Hematopoietic multipotent progenitor cell treated with erythropoietin and hydrocortisone succinate and interleukin-3 and kit ligand, for 15 days (in vitro differentiated cells): ENCODE data around the gene TTC21B.

Source experiments
- DNase-seq: peaks from one replicate; pipeline ENCODE4 v3.0.0-alpha.2; 2015; ENCODE audit warnings: low spot score

Gene TTC21B

DNA sequence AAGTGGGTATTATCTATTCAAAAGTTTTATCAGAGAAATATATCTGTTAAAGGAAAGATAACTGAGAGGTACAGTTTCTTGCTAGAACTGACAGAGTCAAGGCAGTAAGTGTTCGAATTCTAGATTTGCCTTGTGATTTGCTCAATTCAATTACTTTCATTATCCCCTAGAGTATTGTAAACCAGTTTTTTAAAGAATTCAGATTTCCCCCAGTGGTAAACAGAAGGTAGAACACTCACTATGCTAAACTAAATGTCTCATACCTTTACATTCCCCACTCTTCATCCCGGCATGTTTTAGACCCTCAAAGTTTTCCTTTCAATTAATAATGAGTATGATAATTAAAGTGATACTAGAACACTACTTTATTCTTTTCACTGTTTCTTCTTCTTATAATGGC is 28.6 kb downstream of the TTC21B start:
- no peak for DNase-seq

DNA sequence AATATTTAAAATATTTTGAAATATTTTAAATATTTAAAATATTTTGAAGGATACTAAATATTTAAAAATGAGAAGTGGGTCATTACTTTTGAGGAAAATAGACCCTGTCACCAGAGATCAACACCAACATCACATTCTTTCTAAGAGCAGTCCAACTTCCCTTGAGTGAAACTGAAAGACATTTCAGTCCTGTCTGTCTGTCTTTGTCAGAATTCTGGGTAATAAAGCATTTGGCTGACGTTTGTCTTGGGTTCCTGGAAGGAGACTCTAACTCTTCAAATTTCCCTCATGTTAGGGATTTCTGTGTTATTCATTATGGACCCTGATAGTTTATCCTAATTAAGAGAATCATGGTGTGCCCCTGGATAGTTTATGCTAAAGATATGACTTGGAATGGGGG is 32.8 kb downstream of the TTC21B start:
- DNase-seq, result no peak

DNA sequence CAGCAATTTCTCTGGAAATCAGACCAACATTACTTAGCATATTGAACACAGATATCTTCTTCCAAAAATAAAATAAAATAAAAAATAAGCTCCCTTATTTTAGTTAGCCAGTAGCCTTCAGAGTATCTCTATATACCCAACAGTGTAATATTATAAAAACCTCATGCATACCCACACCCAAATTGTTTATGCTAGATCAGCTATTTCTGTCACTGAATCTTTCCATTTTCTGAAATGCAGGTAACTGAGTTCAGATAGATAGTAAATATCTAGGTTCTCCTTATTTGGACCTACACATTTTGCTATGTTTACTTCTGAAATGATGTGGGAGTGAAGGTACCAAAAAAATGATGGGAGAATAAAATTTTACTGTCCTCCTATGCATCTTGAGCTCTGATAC is 39.9 kb downstream of the TTC21B start:
- DNase-seq, result no peak

DNA sequence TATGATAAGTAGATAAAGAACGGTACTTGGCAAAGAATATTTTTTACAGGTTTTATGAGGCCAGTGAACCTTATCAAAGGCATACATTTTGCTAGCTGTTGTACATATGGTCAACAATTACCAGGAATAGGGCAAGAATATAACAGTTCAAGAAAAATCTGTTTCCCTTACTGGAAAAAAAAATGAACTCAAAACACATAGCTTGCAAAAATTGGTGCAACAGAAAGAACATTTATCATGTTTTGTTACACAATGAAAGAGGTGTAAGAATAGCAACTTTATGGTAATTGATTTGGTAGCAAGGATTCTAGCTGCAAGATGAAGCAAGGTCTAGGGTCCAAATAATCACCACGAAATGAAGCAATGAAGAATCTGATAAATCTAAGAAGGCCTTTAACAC is 41.6 kb downstream of the TTC21B start:
- DNase-seq, result no peak

DNA sequence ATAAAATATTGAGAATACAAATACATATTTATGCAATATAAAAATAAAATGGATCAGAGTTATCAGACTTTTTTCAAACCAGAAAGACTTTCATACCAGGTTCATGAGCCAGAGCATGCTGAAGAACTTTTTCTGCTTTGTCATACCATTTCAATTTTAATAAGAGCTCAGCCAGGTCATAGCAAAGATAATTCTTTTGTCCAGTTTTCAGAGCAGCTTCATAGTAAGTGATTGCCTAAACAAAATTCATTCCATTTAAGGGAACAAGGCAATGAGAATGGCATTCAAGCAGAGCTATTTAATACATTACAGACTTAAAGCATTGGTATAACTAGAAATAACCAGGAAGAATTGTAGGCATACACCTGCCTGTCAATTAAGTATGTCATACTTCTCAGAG is 42.3 kb downstream of the TTC21B start:
- DNase-seq, result no peak

DNA sequence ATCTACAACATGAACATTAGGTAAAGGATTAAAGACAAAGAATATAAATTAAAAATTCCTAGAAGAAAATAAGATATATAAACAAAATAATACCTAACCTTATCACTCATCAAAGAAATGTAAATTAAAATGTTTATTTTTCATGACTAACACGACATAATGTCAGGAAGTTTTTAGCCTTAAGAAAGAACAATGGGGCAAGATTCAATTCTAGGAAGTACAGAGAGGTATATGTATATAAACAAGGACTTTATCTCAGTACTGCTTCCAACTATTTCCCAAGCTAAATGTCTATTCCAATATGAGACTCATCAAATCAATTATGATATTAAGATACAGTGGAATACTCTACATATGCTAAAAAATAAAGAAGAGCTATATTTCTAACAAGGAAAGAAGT is 44.1 kb downstream of the TTC21B start:
- no peak for DNase-seq

DNA sequence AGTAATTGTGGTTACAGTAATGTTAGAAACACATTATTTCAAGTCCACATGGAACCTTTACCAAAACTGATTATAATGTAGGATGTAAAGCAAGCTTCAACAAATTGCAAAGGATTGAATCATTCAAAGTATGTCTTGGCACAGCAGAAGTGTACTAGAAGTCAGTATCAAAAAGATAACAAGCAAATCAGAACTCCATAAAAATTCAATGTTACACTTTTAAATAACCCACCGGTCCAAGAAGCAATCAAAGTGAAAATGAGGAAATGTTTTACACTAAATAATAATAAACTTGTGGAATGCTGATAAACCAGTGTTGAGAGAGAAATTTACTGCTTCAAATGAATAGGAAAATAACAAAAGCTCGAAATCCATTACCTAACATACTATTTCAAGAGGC is 47.7 kb downstream of the TTC21B start:
- no peak for DNase-seq

DNA sequence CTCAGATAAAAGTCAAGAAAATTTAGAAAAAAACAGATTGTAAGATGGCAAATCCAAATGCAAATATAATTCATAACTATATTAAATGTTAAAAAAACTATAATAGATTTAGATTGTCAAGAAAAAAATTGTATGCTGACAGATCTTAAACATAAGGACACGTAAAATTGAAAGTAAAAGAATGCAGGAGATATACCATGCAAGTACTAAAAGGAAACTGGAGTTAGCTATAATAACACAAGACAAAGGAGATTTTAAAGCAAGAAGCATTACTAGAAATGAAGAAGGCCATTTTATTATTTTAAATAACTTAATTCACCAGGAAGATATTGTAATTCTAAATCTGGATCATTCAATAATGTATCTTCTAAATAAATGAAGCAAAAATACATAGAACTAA is 48.3 kb downstream of the TTC21B start:
- DNase-seq, result no peak

DNA sequence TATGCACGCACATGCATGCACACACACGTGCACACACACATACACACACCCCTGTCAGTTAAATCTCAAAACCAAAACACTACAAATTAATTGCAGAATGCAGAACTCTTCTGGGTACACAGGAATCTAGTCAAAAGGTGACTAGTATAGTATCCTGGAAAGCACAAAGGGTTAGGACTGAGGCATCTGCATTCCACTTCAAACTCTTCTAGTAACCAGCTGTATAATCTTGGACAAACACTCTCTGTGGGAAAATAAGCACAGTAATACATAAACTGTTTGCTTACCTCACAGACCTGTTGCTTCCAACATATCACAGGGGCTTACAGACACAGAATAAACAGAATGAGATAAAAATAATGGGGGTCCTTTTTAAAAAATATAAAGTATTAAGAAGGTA is 49.1 kb downstream of the TTC21B start:
- no peak for DNase-seq

DNA sequence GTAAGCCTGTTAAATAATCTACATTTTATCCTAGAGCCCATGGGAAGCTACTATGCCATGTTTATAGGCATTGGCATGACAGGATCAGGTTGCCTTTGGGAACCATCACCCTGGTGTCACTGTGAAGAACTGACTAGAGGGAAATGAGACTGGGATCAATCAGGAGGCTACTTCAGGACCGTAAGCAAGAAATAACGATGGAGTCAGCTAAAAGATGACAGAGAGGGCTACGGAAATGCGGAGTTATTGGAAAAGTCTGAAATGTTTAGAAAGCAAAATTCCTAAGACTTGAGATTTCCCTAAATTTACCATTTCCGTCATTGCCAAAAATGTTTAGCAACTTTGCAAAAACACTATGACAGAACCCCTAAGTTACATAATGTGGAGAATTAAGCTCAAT is 50.2 kb downstream of the TTC21B start:
- DNase-seq, result no peak

DNA sequence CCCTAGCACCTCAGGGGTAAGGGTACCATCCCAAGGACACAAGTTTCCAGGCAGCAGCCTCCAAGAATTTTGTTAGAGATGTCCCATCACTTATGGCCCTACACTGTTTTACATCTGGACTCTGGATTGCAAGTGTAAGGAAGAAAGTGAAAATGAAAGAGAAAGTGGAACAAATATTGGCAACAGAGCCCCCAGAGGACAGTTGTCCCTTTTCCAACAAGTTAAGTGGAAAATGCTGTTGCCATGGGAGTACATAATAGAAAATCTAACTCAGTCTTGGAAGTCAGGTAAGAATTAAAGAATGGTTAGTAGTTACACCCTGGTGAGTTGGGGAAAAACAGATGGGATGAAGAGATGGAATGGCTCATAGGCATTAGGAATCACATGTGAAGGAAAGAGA is 50.6 kb downstream of the TTC21B start:
- peak; percentile 24 for DNase-seq

DNA sequence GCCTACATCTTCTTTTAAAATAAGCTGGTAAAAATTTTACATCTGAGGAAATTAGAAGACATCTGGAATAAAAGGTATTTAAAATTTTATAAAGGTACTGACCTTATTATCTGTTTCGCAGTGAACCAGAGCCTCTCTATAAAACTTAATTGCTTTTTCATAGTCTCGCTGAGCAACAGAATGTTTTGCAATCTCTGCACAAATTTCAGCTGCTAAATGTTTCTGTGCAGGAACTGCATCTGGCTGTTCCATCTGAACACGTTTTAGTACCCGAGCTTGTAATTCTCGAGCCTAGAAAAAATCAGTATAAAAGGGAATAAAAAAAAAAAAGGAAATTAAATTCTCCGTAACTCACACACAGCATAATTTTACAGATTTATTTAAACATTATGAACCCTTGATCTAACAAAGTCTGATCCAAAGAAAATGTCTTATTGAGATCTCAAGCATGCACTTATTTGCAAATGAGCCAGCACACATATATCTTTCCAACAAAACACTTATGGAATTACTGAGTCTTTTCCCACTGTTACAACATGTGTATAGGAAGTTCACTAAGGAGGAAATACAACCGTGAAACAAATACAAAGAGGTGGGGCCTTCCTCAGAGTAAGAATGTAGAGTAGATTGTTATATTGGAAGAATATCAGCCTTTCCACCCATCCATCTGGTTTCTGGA is 51.8 kb downstream of the TTC21B start:
- DNase-seq, result no peak

DNA sequence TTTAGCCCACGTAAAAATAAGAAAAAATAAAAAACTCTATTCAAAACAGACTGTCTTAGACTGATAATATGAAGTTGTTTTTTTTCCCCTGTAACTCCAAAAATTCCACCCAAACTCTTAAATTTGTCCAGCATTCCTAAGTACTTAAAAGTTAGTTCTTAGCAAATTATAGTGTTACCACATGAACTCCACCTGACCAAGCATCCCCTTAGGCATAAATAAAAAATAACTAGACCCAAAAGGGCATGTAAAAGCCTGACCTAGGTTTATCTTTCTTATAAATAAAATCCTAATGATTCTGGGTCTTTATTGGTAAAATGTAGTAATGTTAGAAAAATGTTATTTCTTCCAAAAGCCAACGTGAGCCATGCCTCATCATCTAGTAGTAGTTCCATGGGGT is 54.3 kb downstream of the TTC21B start:
- DNase-seq, result no peak

DNA sequence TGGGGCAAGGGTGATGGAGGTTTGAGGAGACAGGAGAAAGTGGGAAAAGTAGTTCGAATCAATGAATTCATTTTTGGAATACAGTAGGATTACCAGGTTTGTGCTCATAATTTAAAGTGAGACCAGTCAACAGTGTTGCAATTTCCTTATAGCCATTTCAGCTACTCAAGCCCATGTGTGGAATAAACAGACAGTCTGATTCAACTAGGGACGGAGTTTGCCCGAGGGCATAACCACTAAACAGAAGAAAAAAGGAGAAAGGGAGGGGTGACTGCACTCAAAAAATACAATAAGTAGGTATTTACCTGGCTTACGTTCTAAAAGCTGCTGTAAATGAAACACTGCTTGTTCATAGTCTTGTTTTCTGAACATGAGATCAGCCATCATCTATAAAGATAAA is 55.2 kb downstream of the TTC21B start:
- no peak for DNase-seq

DNA sequence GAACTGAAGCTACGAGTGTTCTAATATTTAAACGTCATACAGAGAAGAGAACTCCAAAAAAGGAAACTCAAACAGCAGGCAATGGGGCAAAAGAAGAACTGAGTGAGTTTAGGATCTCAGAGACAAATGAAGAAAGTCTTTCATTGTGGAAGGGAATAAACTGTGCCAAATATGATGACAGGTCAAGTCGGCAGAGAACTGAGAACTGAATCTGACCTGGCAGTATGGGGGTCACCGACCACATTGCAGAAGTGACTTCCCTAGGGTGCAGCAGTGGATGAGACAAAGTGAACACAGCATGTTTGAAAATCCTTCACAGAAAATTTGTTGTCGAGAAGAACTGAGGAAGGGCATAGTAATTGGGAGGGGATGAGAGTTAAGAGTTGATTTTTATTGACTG is 55.9 kb downstream of the TTC21B start:
- no peak for DNase-seq

DNA sequence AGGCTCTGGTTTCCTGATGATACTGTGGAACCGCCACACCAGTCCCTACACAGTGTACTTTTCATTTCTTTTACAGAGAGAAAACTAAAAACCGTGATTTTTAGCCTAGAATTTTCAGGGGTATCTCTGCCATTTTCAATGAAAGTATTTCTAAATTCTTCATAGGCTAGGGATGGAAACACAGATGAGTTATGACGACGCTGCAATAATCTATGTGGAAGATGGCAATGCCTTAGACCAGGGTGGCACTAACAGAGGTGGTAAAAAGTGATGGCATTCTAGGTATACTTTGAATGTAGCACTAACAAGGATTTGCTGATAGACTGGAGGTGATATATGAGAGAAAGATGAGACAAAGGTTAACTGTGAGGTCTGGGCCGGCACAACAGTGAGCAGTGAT is 56.5 kb downstream of the TTC21B start:
- DNase-seq, result no peak

DNA sequence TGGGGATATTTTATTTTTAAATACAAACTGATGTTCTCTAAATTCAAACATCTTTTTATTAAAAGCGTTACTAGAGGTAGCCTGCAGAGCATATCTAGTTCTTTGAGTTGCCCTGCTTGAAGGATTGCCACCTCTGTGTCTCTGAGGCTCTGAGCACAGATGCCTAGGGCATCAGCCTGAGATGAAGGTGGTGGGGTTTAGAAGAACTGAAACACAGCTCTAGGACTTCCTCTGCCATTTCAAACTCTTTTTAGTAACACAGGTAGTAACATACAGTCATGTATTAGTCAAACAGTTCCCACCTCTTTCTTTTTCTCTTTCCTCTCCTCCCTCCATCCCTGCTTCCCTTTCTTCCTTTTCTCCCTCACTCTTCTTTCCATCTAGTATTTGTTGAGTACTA is 57.6 kb downstream of the TTC21B start:
- DNase-seq, result no peak

DNA sequence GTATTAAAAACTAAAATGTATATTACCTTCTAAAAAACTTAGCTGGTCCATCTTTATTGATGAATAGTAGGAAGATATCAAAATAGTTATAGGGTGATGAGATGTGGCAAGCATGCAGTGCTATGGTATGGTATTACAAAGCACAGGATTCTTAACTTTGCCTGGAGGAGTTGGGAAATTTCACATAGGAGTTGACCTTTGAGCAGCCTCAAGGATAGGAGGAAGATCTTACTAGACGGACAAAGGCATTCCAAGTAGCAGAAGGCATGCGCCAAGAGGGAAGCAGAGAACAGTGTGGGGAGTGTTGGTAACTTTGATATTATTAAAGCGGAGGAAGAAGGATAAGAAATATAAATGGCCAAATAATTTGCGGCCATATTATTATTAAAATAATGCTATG is 60.0 kb downstream of the TTC21B start:
- DNase-seq, result no peak

DNA sequence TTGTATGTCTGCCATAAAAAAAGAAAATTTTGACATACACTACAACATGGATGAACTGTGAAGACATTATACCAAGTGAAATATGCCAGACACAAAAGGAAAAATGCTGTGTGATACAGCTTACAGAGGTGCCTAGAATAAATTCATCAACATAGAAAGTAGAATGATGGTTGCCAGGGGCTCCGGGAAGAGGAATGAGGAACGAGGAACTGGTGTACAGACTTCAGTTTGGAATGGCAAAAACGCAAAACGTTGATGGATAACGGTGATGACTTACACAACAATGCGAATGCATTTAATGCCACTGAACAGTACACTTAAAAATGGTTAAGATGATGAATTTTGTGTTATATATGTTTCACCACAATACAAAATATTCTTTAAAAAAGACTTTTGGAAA is 61.0 kb downstream of the TTC21B start:
- DNase-seq, result no peak

DNA sequence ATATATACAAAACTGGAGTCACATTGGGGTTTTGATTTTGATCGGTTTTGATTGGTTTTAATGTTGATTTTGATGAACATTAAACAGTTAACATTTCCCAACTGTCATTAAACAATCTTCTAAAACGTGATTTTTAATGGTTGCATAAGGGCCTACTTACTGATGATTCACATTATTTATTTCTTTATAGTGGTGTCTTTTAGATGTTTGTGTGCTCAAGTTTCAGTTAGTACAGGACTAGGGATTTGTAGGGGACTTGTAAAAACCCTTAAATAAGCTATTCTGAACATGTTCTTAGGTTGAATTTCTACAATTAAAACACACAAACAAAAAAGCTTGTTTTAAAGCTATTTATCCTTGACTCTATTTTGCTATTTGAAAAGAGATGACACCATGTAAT is 61.6 kb downstream of the TTC21B start:
- no peak for DNase-seq

DNA sequence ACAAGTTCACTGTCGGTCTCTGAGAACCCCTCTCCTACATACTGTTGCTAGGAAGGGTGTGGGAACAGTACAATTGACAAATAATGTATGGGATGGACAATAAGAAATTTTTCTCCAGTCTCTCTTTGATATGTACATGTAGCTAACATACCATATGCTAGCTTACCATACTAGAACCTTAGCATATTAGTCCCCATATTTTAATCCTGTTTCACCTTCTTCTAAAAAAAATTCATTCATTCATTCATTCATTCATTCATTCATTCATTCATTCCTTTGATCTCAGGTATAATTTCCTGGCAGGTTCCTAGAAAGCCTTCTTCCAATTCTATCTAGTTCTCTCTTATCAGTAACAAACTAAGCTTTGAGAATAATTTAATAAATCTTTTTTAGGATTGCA is 62.2 kb downstream of the TTC21B start:
- no peak for DNase-seq

DNA sequence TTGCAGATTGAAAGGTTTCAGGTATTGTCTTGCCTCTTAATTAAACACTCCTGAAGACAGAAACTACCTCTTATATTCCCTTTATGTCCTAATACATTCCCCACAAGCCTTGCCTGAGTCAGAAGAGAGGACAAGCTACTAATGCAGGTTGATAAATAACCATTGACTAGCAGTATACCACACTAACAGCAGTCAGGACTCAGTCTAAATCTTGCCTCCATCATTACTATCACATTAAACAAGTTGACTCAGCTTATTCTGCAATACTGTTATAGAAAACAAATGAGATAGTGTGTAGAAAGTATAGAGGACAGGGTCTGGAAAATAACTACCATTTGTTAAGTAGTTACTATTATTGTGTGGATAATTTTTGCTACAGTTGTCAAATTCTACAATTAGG is 63.8 kb downstream of the TTC21B start:
- no peak for DNase-seq

DNA sequence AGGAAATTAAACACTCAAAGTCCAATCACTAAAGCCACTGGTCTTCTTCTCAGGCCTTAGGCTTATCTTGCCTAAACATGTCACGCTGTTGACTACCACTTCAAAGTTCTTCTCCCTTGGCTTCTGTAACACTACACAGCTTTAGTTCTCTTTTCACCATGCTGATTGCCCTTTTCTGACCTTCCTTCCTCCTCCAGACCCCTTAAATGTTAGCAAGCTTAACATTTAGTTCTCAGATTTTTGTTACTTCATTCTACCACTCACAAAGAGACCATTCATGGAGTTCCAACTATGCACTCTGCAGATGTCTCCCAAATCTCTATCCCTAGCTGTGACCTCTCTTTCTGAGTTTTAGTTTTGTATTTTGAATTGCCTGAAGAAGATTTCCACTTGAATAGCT is 64.4 kb downstream of the TTC21B start:
- DNase-seq, result no peak

DNA sequence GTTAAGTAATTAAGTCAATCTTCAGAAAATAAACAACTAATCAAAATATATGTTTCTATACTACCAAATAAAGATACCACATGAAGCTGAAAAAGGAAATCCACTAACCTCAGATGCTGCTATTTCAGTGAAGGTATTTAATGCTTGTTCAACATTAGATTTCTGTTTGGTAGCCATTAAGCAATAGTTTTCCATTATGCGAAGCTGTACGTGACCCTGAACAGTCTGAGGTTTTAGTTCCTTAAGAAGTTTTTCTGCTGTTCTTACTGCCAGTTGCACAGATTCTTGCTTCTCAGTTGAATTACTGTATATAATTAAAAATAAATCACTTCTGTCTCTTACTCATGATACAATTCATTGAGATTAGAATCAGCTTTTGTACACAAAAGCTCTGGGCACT is 65.4 kb downstream of the TTC21B start:
- no peak for DNase-seq
